Muscle of back (tissue), 13 donors: ENCODE data around the gene FBXL15. TPM values are rescaled to one million over a fixed set of nuclear protein-coding genes. Genes with fewer than 3 reads are reported as not detected.

Source experiments
- DNase-seq, 3 donors: peaks; one replicate each; pipeline versions ENCODE4 v3.0.0 to v3.0.0-alpha.2; 2013
- long read RNA-seq, 9 donors: transcript quantifications; one replicate each; lab custom pipeline, GENCODE V29; 2026
- polyA plus RNA-seq, 10 donors: library from polyadenylated mRNA; unstranded; fragments of 120-200 nt; gene quantifications; one replicate each; pipeline ENCODE4 v1.2.1, GENCODE V29; 2013; ENCODE audit not compliant: insufficient read length in 10 of 10

Gene FBXL15, protein sequence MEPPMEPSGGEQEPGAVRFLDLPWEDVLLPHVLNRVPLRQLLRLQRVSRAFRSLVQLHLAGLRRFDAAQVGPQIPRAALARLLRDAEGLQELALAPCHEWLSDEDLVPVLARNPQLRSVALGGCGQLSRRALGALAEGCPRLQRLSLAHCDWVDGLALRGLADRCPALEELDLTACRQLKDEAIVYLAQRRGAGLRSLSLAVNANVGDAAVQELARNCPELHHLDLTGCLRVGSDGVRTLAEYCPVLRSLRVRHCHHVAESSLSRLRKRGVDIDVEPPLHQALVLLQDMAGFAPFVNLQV
- 1 to 10 TPM; 3.2 to 7.8 (median 4.8) TPM for polyA plus RNA-seq
- long read RNA-seq, donor 1 = 0 reads
- long read RNA-seq, donor 2, partial matches to known transcripts = 5 of 7 reads
- long read RNA-seq, donor 2, other reads (novel, unspliced or antisense) = 0 of 7 reads
- long read RNA-seq, donor 3 = 0 reads
- long read RNA-seq, donor 4, partial matches to known transcripts = 10 of 11 reads
- long read RNA-seq, donor 4, other reads (novel, unspliced or antisense) = 0 of 11 reads
- long read RNA-seq, donor 5, partial matches to known transcripts = 6 of 9 reads
- long read RNA-seq, donor 5, other reads (novel, unspliced or antisense) = 0 of 9 reads
- long read RNA-seq, donor 6, partial matches to known transcripts = 8 of 9 reads
- long read RNA-seq, donor 6, other reads (novel, unspliced or antisense) = 0 of 9 reads
- long read RNA-seq, donor 7, partial matches to known transcripts = 0 of 1 reads
- long read RNA-seq, donor 7, other reads (novel, unspliced or antisense) = 0 of 1 reads
- long read RNA-seq, donor 8, partial matches to known transcripts = 5 of 6 reads
- long read RNA-seq, donor 8, other reads (novel, unspliced or antisense) = 0 of 6 reads
- long read RNA-seq, donor 9 = 0 reads

DNA sequence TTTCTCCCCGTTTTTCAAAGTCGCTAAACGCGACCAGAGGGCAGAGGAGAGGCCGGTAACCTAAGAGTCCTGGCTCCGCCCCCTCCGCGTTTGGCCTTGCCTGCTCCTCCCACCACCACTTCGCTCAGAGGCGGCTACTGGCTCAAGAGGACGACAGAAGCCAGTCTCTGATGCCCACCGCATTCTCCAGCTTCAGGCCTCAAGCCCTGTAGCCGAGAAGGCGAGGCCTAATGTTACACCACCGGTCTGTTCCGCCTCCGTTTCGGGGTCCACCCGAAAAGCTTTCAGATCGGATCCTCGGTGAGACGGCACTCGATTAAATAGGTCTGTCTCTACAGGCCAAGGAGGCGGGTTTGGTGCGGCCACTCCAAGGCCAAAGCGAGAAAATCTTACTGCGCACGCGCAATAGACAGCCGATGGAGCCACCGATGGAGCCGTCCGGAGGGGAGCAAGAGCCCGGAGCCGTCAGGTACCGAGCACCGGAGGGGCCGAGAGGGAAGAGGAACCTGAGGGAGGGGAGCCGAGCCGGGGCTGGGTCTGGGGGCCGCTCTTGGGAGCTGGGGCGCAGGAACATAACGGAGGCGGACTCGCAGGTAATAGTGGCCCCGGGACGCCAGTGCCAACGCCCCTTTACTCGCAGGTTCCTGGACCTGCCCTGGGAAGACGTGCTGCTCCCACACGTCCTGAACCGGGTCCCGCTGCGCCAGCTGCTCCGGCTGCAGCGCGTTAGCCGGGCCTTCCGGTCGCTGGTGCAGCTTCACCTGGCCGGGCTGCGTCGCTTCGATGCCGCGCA, at the start of gene FBXL15:
TSS of gene FBXL15 (plus strand) at position 123 of the 793 bp plus-strand sequence. CDS start at position 417, 294 bp downstream.
- peak; percentile 97 to 99 (median 98) for DNase-seq

DNA sequence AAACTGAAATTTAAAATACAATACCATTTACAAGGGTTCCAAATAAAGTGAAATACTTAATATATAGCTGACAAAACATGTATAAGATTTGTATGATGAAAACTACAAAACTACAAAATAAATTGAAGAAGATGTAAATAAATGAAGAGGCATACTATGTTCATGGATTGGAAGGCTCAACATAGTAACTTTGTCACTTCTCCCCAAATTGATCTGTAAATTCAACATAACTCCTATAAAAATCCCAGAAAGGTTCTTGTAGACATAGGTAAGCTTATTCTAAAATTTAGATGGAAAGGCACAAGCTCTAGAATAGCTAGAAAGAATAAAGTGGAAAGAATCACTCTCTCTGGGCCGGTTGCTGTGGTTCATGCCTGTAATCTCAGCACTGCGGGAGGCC, 49.3 kb upstream of the FBXL15 start:
- DNase-seq = no peak

DNA sequence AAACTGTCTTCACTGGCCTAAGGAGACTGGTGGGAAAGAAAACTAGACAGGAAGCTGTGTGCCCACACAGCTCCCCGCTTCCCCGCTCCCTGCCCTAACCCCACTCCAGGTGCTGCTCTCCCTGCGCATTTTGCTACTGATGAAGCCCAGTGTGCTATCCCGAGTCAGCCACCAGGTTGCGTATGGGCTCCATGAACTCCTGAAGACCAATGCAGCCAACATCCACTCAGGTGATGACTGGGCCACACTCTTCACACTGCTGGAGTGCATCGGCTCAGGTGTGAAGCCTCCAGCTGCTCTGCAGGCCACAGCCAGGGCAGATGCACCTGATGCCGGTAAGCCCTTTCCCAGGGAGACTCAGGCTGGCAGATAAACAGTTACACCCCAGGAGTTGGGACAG, 45.4 kb upstream of the FBXL15 start:
- no peak for DNase-seq

GRCh38 chr10:102375867-102376266, 44.8 kb upstream of the FBXL15 start:
- DNase-seq = no peak

DNA sequence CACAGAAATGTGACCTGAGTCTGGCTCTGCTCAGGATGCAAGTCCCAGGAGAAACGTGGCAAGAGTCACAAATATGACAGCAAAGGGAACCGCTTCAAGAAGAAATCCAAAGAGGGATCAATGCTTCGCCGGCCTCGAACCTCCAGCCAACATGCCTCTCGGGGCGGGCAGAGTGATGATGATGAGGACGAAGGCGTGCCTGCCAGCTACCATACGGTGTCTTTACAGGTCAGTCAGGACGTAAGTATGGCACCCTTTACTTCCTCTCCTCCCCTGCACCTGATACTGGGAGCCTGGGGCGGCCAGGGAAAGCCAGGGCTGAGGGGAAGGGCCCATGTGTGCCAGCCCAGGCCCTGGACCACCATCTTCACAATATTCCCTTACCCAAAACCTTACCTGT, 43.7 kb upstream of the FBXL15 start:
- DNase-seq = no peak

GRCh38 chr10:102379383-102379782, 41.3 kb upstream of the FBXL15 start:
- DNase-seq = no peak

DNA sequence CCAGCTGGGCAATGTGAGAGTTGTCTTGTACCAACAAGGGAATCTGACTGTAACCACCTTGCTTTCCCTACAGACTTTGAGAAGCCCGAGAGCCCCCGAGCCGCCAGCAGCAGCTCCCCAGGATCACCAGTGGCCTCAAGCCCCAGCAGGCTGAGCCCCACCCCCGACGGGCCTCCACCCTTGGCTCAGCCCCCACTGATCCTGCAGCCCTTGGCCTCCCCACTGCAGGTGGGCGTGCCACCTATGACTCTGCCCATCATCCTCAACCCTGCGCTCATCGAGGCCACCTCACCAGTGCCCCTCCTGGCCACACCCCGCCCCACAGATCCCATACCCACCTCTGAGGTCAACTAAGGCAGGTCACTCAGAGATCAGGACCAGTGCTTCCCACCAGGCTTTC, 38.7 kb upstream of the FBXL15 start:
- no peak for DNase-seq

GRCh38 chr10:102382871-102383270, 37.8 kb upstream of the FBXL15 start:
- no peak for DNase-seq

DNA sequence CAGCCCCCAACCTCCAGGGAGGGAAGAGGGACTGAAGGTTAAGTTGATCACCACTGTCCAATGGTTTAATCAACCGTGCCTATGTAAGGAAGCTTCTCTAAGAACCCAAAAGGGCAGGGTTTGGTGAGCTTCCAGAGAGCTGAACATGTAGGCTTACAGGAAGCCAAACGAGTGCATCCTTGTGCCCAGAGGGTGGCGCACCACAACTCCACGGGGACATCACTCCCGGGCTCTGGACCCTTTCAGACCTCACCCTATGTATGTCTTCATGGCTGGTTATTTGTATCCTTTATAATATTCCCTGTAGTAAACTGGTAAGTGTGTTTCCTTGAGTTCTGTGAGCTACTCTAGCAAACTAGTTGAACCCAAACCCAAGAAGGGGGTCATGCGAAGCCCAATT, 36.6 kb upstream of the FBXL15 start:
- DNase-seq = no peak

GRCh38 chr10:102384606-102385429, 35.8 kb upstream of the FBXL15 start:
- DNase-seq = no peak

DNA sequence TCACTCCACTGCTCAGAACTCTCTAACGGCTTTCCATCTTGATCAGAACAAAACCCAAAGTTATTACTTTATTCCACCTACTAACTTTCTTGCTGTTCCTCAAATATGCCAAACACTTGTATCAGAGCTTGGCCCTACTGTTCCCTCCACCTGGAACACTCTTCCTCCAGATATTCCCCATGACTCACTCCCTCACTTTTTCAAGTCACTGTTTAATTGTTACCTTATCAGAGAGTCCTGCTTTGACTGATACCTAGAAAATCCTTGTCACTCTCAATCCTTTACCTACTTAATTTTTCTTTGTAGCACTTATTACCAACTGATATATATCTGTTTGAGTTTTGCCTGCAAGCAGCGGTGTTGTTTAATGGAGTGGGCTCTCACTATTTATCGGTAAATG, 30.7 kb upstream of the FBXL15 start:
- no peak for DNase-seq

DNA sequence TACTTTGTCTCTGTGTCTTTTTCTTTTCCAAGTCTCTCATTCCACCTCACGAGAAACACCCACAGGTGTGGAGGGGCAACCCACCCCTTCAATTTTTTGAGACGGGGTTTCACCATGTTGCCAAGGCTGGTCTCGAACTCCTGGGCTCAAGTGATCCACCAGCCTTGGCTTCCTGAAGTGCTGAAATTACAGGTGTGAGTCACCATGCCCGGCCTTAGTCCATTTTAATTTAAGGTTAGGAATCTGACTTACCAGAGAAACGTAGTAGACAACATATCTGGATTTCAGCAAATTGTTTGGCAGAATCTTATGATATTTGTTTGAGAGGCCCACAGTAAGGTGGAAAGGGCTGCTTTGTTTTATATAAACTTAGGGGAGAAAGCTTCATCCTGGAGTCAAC, 28.3 kb upstream of the FBXL15 start:
- no peak for DNase-seq

GRCh38 chr10:102393411-102394078, 27.1 kb upstream of the FBXL15 start:
- DNase-seq = no peak

GRCh38 chr10:102394079-102394800, 26.4 kb upstream of the FBXL15 start:
- DNase-seq = peak; percentile 88 to 97 (median 93)

DNA sequence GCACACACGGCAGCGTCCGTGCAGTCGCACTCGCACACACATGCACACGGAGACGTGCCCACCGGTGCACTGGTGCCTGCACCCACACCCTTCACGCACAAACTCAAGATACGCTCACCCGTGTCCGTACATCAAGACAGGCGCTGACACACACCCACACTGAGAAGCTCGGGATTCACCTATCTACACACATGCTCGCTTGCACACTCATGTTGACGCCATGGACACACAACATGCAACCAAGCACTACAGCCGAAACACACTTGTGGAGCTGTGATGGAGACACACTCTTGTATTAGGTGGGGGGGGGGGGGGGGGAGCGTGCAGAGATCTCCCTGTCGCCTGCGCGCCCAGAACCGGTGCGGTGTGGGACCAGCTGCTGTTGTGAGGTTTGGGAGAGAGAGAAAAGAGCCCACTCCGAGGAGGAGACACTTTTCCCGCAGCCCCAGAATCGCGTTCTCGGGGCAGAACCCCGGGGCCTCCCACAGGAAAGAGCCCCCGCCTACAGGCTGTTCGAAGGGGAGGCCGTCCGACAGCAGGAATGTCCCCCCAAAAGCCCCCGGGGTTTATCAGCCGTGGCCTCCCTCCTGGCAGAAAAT, 25.7 kb upstream of the FBXL15 start:
- DNase-seq = peak in 1 of 3 donors; percentile 29

DNA sequence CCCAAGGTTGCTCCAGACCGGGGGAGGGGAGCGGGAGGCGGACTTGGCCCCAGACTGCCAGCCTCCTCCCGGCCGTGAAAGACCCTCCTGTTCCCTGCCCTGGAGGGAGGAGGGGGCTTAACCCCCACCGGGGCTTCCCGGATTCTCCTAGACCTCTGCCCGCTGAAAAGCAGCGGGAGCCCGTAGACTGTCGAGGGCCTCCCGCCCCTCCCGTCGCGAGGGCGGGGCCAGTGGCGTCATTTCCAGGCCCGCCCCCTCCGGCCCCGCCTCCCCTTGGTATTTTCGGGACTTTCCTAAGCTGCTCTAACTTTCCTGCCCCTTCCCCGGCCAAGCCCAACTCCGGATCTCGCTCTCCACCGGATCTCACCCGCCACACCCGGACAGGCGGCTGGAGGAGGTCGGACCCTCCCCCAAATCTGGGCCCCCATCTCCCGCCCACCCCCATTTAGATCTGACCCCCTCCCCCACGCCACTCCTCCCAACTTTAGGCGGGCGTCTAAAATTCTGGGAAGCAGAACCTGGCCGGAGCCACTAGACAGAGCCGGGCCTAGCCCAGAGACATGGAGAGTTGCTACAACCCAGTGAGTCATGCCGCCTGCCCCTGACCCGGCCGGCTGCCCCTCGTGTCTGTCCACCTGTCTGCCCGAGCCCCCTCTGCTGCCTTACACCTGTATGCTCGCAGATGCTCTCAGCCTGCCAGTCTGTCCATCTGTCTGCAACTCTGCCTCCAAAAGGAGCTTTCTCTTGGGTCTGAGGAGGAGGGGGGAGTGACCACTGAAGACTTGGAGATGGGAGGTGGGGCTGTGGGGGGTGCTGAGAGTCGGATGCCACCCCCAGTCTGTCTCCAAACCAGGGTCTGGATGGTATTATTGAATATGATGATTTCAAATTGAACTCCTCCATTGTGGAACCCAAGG, 25.0 kb upstream of the FBXL15 start, which contains the start of gene NFKB2:
TSS of gene NFKB2 (plus strand) at position 306 of the 917 bp plus-strand sequence. CDS start at position 561, 255 bp downstream.
- DNase-seq = peak; percentile 89 to 97 (median 95)

DNA sequence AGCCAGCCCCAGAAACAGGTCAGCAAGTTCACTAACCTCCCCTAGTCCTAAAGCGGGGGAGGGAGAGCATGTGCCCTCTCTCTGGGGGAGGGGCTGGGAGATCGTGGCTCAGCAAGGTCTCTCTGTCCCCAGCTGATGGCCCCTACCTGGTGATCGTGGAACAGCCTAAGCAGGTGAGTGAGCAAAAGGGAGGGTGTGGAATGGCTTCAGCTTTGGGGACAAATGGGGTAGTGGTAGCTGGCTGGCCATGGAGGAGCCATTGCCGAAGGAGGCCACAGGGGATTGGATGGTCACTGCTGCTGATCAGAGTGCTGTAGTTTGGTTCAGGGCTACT, 24.4 kb upstream of the FBXL15 start:
- no peak for DNase-seq

DNA sequence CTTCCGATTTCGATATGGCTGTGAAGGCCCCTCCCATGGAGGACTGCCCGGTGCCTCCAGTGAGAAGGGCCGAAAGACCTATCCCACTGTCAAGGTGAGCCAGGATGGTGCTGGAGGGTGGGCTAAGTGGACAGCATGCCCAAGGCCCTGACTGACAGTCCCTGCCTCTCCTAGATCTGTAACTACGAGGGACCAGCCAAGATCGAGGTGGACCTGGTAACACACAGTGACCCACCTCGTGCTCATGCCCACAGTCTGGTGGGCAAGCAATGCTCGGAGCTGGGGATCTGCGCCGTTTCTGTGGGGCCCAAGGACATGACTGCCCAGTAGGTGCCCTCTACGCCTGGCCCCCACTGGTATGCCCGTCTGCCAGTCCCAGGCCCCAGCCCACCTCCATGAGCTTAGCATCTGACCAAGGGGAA, 23.9 kb upstream of the FBXL15 start:
- no peak for DNase-seq
